ENCODE measurements around the gene SUMO3. TPM values are rescaled to one million over a fixed set of nuclear protein-coding genes. Genes with fewer than 3 reads are reported as not detected.

The SUMO3 gene
- total RNA-seq, 2 experiments from 2014 or later: 60.3 to 85.5 TPM

DNA sequence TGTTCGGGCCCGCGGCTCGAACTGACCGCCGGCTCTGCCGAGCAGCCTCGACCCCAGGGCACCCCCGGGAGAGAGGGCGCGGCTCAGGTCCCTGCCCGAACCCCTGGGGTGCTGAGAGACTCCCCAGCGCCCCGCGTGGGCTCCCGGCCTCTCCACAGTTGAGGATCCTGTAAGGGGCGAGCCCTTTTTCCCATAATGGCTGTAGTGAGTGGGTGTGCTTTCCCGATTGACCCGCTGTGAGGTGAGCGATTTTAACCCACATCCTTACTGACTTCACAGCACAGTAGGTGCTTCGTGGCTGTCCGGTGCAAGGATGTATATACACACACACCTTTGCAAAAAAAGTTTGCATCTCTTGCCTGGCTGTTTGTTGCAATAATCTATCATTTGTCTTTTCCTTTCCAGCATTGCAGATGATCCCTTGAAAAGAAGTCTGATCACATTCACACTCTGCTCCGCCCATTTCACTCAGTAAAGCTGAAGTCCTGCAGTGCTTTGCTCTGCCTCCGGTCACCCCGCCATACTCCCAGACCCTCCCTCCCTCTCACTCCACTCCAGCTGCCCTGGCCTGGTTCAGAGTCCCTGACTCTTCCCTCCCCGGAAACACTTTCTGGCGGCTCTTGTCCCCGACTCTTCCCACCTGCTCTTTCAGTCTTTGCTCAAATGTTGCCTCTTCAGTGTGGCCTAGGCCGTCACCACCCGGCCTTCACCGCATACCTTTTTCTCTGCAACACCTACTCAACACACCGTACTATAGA is 15.3 kb downstream of the SUMO3 start:
- peak overlapping the region; percentile 64 for H3K27ac ChIP-seq (ENCODE audit: low read depth, low read length, poor library complexity, severe bottlenecking)
- POLR2A ChIA-PET: interaction anchor here (0.5 to 1.6 kb wide), 4 partner anchors 9 to 325 kb away, joined by 3 to 4 read pairs (median 3); no protein-coding TSS in a partner anchor
- no peaks in the 10 kb centered on the region for H3K9me2 ChIP-seq (ENCODE audit: insufficient read depth, low read length)
- peaks cover 77% of the 10 kb centered on the region for H3K36me3 ChIP-seq (ENCODE audit: insufficient read depth, low read length)
- H3K79me2 ChIP-seq (ENCODE audit: insufficient read depth, low read depth, low read length): peaks cover 47% of the 10 kb centered on the region
- peak overlapping the region; percentile 81 for H3K4me3 ChIP-seq (ENCODE audit: low read depth, low read length, poor library complexity, severe bottlenecking)
- peak overlapping the region; percentile 73 for H3K4me2 ChIP-seq (ENCODE audit: low read length)
- H2AFZ ChIP-seq (ENCODE audit: low read length): peak overlapping the region; percentile 55; the same call in 1 of the 2 replicates
- peaks cover 28% of the 10 kb centered on the region for H3K4me1 ChIP-seq (ENCODE audit: insufficient read depth, low read length, poor library complexity, severe bottlenecking)
- BruUV-seq (replicated peaks): no TSS peak
- no peak for TF ChIP-seq EZH2phosphoT487 (IDR thresholded peaks at IDR 0.05; ENCODE audit: borderline replicate concordance, low read depth, low read length)
- TF ChIP-seq, protein P1, sequence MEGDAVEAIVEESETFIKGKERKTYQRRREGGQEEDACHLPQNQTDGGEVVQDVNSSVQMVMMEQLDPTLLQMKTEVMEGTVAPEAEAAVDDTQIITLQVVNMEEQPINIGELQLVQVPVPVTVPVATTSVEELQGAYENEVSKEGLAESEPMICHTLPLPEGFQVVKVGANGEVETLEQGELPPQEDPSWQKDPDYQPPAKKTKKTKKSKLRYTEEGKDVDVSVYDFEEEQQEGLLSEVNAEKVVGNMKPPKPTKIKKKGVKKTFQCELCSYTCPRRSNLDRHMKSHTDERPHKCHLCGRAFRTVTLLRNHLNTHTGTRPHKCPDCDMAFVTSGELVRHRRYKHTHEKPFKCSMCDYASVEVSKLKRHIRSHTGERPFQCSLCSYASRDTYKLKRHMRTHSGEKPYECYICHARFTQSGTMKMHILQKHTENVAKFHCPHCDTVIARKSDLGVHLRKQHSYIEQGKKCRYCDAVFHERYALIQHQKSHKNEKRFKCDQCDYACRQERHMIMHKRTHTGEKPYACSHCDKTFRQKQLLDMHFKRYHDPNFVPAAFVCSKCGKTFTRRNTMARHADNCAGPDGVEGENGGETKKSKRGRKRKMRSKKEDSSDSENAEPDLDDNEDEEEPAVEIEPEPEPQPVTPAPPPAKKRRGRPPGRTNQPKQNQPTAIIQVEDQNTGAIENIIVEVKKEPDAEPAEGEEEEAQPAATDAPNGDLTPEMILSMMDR (conservative IDR thresholded peaks at IDR 0.05; ENCODE audit: low read length): 0 out of 2 replicates have a peak, but pooled peaks have one; percentile 20
- intact Hi-C loops (cut with micrococcal nuclease; ENCODE audit: unreplicated experiment): no loop called here
- CTCF ChIA-PET (ENCODE audit: unreplicated experiment): no interaction called here
- DNase-seq (ENCODE audit: low spot score): peak; percentile 20
- no peaks in the 10 kb centered on the region for H3K9me3 ChIP-seq (ENCODE audit: low read length)
- H4K20me1 ChIP-seq (ENCODE audit: insufficient read depth, low read length): peaks cover 13% of the 10 kb centered on the region

DNA sequence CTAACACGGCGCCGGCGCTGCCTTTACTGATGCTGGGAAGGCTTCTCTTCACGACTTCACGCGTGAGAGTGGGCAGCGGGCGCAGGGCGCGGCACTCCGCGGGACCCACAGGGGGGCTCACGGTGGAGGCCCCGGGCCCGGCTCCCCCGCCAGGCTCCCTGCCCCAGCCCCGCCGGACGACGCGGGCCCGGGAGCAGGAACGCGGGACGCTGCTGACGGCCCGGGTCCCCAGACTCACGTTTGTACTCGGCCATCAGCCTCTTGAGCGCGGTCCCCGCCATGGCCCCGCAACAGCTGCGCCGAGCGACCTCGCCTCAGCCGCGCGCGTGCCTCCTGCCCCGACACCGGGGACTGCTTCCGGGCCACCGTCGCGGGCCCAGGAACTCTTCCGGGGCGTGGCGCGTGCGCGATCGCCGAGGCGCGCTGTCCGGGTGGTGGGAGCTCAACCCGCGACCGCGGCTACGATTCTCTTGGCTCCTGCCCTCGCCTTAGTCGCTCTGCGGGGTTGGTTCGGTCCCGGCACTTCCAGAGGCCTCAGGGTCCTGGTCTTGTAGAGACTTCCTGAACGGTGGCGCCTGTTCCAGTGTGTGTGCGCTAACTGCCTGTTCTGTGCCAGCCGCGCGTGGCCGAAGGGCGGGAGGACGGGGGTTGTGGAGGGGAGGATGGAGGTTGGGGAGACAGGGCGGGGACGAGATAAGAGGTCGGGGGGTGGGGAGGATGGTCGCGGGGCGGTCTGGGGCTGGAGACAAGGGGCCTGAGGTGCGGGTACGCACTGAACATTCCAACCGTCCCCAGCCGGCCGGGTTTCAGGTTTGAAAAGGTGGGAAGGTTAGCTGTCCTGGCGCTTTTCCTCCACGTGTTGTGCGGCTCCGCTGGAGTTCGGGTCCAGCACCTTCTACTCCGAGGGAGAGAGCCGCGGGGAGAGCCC is 16.1 kb downstream of the SUMO3 start, which contains the start of gene UBE2G2:
UBE2G2 (minus strand) TSS at position 353 of the 928 bp plus-strand sequence; CDS start at position 281, 72 bp downstream.
- BruUV-seq (replicated peaks): TSS peak; percentile 71
- Histone ChIP-seq H3K27ac (ENCODE audit: low read depth, low read length, poor library complexity, severe bottlenecking) (peak within 1 kb of the TSS; percentile 64), H3K36me3 (ENCODE audit: insufficient read depth, low read length) (peaks cover 78% of the 10 kb centered on the region), H3K9me2 (ENCODE audit: insufficient read depth, low read length) (no peaks in the 10 kb centered on the region), H3K4me2 (ENCODE audit: low read length) (peak within 1 kb of the TSS; percentile 73), H2AFZ (ENCODE audit: low read length) (peak within 1 kb of the TSS; percentile 55), H3K79me2 (ENCODE audit: insufficient read depth, low read depth, low read length) (peaks cover 56% of the 10 kb centered on the region), H3K4me3 (ENCODE audit: low read depth, low read length, poor library complexity, severe bottlenecking) (peak within 1 kb of the TSS; percentile 81), H4K20me1 (ENCODE audit: insufficient read depth, low read length) (peaks cover 13% of the 10 kb centered on the region), H3K9me3 (ENCODE audit: low read length) (no peaks in the 10 kb centered on the region), H3K4me1 (ENCODE audit: insufficient read depth, low read length, poor library complexity, severe bottlenecking) (peaks cover 32% of the 10 kb centered on the region)
- TF ChIP-seq, protein P1 (conservative IDR thresholded peaks at IDR 0.05; ENCODE audit: low read length): no peak
- no peak for TF ChIP-seq EZH2phosphoT487 (IDR thresholded peaks at IDR 0.05; ENCODE audit: borderline replicate concordance, low read depth, low read length)
- POLR2A ChIA-PET: interaction anchor here (0.8 to 1.6 kb wide), 2 partner anchors 128 to 326 kb away, joined by 3 to 4 read pairs; no protein-coding TSS in a partner anchor
- CTCF ChIA-PET (ENCODE audit: unreplicated experiment): no interaction called here
- peak; percentile 86 for DNase-seq (ENCODE audit: low spot score)
- intact Hi-C loops (cut with micrococcal nuclease; ENCODE audit: unreplicated experiment): loop anchor here (1.0 to 2.0 kb wide), 2 partner anchors 71 to 131 kb away; partner anchors contain the start of gene PTTG1IP
